Neuronal stem cell (in vitro differentiated cells): Measurements from ENCODE around the gene TMCC1.

Experiments used
- DNase-seq: peaks from one replicate; pipeline ENCODE4 v3.0.0-alpha.2; 2013; ENCODE audit warnings: low spot score
- H2AFZ ChIP-seq: one replicate; pipeline ENCODE4 v1.6.1; 2013; ENCODE audit warnings: mild to moderate bottlenecking, low read length, inconsistent platforms
- H2AK5ac ChIP-seq: 2 replicates; pipeline ENCODE4 v1.6.1; 2013; ENCODE audit warnings: low read depth, mild to moderate bottlenecking, inconsistent platforms, low read length, moderate library complexity, mixed read lengths
- H2BK120ac ChIP-seq: 2 replicates; pipeline ENCODE4 v1.6.1; 2013; ENCODE audit warnings: low read depth, mild to moderate bottlenecking, inconsistent platforms, low read length, moderate library complexity, mixed read lengths
- H2BK12ac ChIP-seq: one replicate; pipeline ENCODE4 v1.6.1; 2013; ENCODE audit warnings: low read length, inconsistent platforms
- H2BK15ac ChIP-seq: 2 replicates; pipeline ENCODE4 v1.6.1; 2013; ENCODE audit warnings: mild to moderate bottlenecking, low read length, inconsistent platforms, mixed read lengths
- H2BK5ac ChIP-seq: one replicate; pipeline ENCODE4 v1.6.1; 2013; ENCODE audit warnings: inconsistent platforms, mild to moderate bottlenecking, low read length, moderate library complexity
- H3K14ac ChIP-seq: one replicate; pipeline ENCODE4 v1.6.1; 2013; ENCODE audit warnings: low read length, inconsistent platforms
- H3K18ac ChIP-seq: 2 replicates; pipeline ENCODE4 v1.6.1; 2013; ENCODE audit warnings: low read length, inconsistent platforms
- H3K23ac ChIP-seq: 2 replicates; pipeline ENCODE4 v1.6.1; 2013; ENCODE audit warnings: low read depth, mild to moderate bottlenecking, mixed read lengths, low read length, inconsistent platforms; ENCODE audit not compliant: poor library complexity
- H3K27ac ChIP-seq: replicated peaks from 3 replicates; pipeline ENCODE4 v1.5.1; 2013; ENCODE audit warnings: low read length, inconsistent platforms
- H3K27me3 ChIP-seq, 3 experiments: 2 replicates each; pipeline ENCODE4 v1.6.1; 2013; ENCODE audit warnings: low read length in 3 of 3, mild to moderate bottlenecking in 2 of 3, inconsistent platforms in 1 of 3, low read depth in 1 of 3, mixed read lengths in 1 of 3, moderate library complexity in 1 of 3; ENCODE audit not compliant: control insufficient read depth in 3 of 3, insufficient read depth in 3 of 3
- H3K36me3 ChIP-seq, 2 donors: replicated peaks in 1 of 2; 2 replicates each; pipeline ENCODE4 v1.6.1; 2013; ENCODE audit warnings: low read length in 2 of 2; ENCODE audit not compliant: control insufficient read depth in 2 of 2, insufficient read depth in 2 of 2
- H3K4ac ChIP-seq: 2 replicates; pipeline ENCODE4 v1.6.1; 2013; ENCODE audit warnings: inconsistent platforms, mild to moderate bottlenecking, low read length, moderate library complexity
- H3K4me1 ChIP-seq, 2 donors: 1 replicate in 1 of 2; 2 replicates in 1 of 2; pipeline ENCODE4 v1.6.1; 2013; ENCODE audit warnings: low read length in 2 of 2, low read depth in 1 of 2; ENCODE audit not compliant: control insufficient read depth in 2 of 2, insufficient read depth in 1 of 2
- H3K4me2 ChIP-seq: one replicate; pipeline ENCODE4 v1.6.1; 2013; ENCODE audit warnings: mild to moderate bottlenecking, low read length, inconsistent platforms; ENCODE audit not compliant: insufficient read depth, poor library complexity, severe bottlenecking
- H3K4me3 ChIP-seq, 2 donors: 2 replicates each; pipeline ENCODE4 v1.5.1; 2013; ENCODE audit warnings: low read length in 2 of 2, mild to moderate bottlenecking in 2 of 2, inconsistent platforms in 1 of 2, moderate library complexity in 1 of 2
- H3K79me1 ChIP-seq: one replicate; pipeline ENCODE4 v1.6.1; 2013; ENCODE audit warnings: low read depth, mild to moderate bottlenecking, inconsistent platforms, low read length, moderate library complexity
- H3K9ac ChIP-seq: one replicate; pipeline ENCODE4 v1.6.1; 2013; ENCODE audit warnings: mild to moderate bottlenecking, low read depth, low read length, inconsistent platforms; ENCODE audit not compliant: poor library complexity
- H3K9me3 ChIP-seq, 2 donors: replicated peaks in 1 of 2; 2 replicates each; pipeline versions ENCODE3 to v1.6.1; 2013; ENCODE audit warnings: low read length in 2 of 2, mild to moderate bottlenecking in 2 of 2, inconsistent platforms in 1 of 2, low read depth in 1 of 2, mixed read lengths in 1 of 2, moderate library complexity in 1 of 2; ENCODE audit not compliant: control insufficient read depth in 2 of 2, insufficient read depth in 1 of 2
- H4K8ac ChIP-seq: one replicate; pipeline ENCODE4 v1.6.1; 2013; ENCODE audit warnings: low read depth, mild to moderate bottlenecking, inconsistent platforms, low read length, moderate library complexity
- H4K91ac ChIP-seq: one replicate; pipeline ENCODE4 v1.6.1; 2013; ENCODE audit warnings: low read length, low read depth, mild to moderate bottlenecking, inconsistent platforms; ENCODE audit not compliant: poor library complexity
- WGBS, 2 donors: extraction: QIAGEN DNeasy Blood & Tissue Kit; methylation state at CpG; one replicate each; pipeline ENCODE4 v1.1.7; 2013; ENCODE audit warnings: missing lambda C conversion rate in 2 of 2, mixed read lengths in 1 of 2; ENCODE audit not compliant: insufficient read length in 2 of 2, insufficient replicate concordance in 1 of 2; ENCODE audit errors: extremely low coverage in 2 of 2; 5-methylcytosine and 5-hydroxymethylcytosine counted together

TMCC1 gene

DNA sequence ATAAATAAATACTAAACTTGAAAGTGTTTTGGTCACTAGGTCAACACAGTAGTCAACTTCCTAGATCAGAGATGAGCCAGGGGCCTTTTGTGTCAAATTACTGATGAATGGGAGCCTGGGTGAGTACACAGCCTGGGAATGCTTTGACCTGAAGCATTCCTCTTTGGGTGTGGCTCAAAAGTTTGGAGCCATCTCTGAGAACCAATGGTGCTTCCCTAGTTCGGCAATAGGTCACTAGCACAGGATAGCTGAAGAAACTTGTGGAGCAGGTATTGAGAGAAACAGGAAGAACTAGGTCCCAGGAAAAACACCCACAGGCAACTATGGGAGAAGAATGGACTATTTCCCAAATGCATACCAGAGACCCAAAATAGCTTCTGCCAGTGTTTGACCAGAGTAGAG, 230.5 kb downstream of the TMCC1 start:
- Histone ChIP-seq H3K79me1 (no peaks in the 10 kb centered on the region), H3K18ac (no peak overlapping the region), H3K27ac (no peak overlapping the region), H2BK15ac (no peak overlapping the region), H4K91ac (no peak overlapping the region), H3K4me2 (no peak overlapping the region), H2AFZ (no peak overlapping the region), H2AK5ac (no peak overlapping the region), H3K36me3 (peaks cover 0 to 31% of the 10 kb centered on the region in 2 donors), H3K23ac (no peak overlapping the region), H3K27me3 (no peaks in the 10 kb centered on the region), H3K4me3 (no peak overlapping the region), H4K8ac (no peak overlapping the region), H2BK120ac (no peak overlapping the region), H3K4me1 (peaks cover 3 to 7% of the 10 kb centered on the region in 2 donors), H3K9ac (no peak overlapping the region), H2BK5ac (no peak overlapping the region), H3K14ac (no peak overlapping the region), H3K4ac (no peak overlapping the region), H2BK12ac (no peak overlapping the region), H3K9me3 (no peaks in the 10 kb centered on the region)
- WGBS, 2 donors, result no CpG with 5 or more reads among the region's 1 CpG
- no peak for DNase-seq

- Histone ChIP-seq H3K4ac (no peak overlapping the region), H2BK15ac (no peak overlapping the region), H3K4me2 (no peak overlapping the region), H3K79me1 (no peaks in the 10 kb centered on the region), H3K23ac (no peak overlapping the region), H2AK5ac (no peak overlapping the region), H3K27ac (no peak overlapping the region), H3K4me3 (no peak overlapping the region), H4K8ac (no peak overlapping the region), H3K36me3 (peaks cover 0 to 25% of the 10 kb centered on the region in 2 donors), H4K91ac (no peak overlapping the region), H3K9me3 (no peaks in the 10 kb centered on the region), H3K14ac (no peak overlapping the region), H3K9ac (no peak overlapping the region), H3K18ac (no peak overlapping the region), H2BK5ac (no peak overlapping the region), H2BK120ac (no peak overlapping the region), H3K4me1 (peaks cover 3 to 7% of the 10 kb centered on the region in 2 donors), H2AFZ (no peak overlapping the region), H3K27me3 (no peaks in the 10 kb centered on the region), H2BK12ac (no peak overlapping the region)
- no CpG with 5 or more reads among the region's 4 CpGs for WGBS, 2 donors
- no peak for DNase-seq
These were observed 231.3 kb downstream of the TMCC1 start for GRCh38 chr3:129662191-129662608.

DNA sequence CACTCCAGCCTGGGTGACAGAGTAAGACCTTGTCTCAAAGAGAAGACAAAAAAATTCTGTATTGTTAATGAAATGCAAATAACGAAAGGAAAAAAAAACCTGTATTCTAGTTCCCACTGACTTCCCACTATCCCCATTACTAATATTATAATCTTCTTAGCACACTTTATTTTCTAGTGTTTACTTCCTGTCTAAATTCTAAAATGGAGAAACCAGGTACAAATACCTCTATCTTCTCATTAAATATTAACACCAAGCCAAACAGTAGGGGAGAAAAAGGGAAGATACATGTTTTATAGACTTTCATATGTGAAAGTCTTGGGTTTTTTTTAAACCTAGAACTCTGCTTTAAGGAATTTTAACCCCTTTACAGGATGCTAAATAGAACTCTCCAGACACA, 231.7 kb downstream of the TMCC1 start:
- H3K27me3 ChIP-seq, result no peaks in the 10 kb centered on the region
- no peak overlapping the region for H3K14ac ChIP-seq
- no peak overlapping the region for H3K18ac ChIP-seq
- H3K4me2 ChIP-seq, result no peak overlapping the region
- no peak overlapping the region for H3K27ac ChIP-seq
- H2BK5ac ChIP-seq, result no peak overlapping the region
- H4K8ac ChIP-seq, result no peak overlapping the region
- no peak overlapping the region for H2BK120ac ChIP-seq
- H3K9me3 ChIP-seq, result no peaks in the 10 kb centered on the region
- WGBS, 2 donors, result no CpG with 5 or more reads among the region's 1 CpG
- no peak overlapping the region for H3K23ac ChIP-seq
- H2BK15ac ChIP-seq, result no peak overlapping the region
- peaks cover 0 to 24% of the 10 kb centered on the region in 2 donors for H3K36me3 ChIP-seq
- H3K9ac ChIP-seq, result no peak overlapping the region
- H4K91ac ChIP-seq, result no peak overlapping the region
- H3K4me3 ChIP-seq, result no peak overlapping the region
- H2AFZ ChIP-seq, result no peak overlapping the region
- H3K4me1 ChIP-seq, result peaks cover 6 to 11% of the 10 kb centered on the region in 2 donors
- no peak overlapping the region for H2BK12ac ChIP-seq
- no peak overlapping the region for H3K4ac ChIP-seq
- H2AK5ac ChIP-seq, result no peak overlapping the region
- no peak for DNase-seq
- no peaks in the 10 kb centered on the region for H3K79me1 ChIP-seq

GRCh38 chr3:129658110-129658843, 235.2 kb downstream of the TMCC1 start:
- Histone ChIP-seq H3K36me3 (peaks cover 2 to 32% of the 10 kb centered on the region in 2 donors), H3K14ac (no peak overlapping the region), H3K18ac (no peak overlapping the region), H2AFZ (no peak overlapping the region), H3K9ac (no peak overlapping the region), H3K4me2 (no peak overlapping the region), H3K27me3 (no peaks in the 10 kb centered on the region), H4K91ac (no peak overlapping the region), H3K4me3 (no peak overlapping the region), H3K4me1 (peaks cover 6 to 15% of the 10 kb centered on the region in 2 donors), H3K79me1 (no peaks in the 10 kb centered on the region), H3K4ac (no peak overlapping the region), H4K8ac (no peak overlapping the region), H2BK15ac (no peak overlapping the region), H2AK5ac (no peak overlapping the region), H2BK5ac (no peak overlapping the region), H3K27ac (no peak overlapping the region), H2BK12ac (no peak overlapping the region), H2BK120ac (no peak overlapping the region), H3K9me3 (no peaks in the 10 kb centered on the region), H3K23ac (no peak overlapping the region)
- no peak for DNase-seq
- no CpG with 5 or more reads among the region's 4 CpGs for WGBS, 2 donors
